Metanephros (tissue), 2 donors: ENCODE results near the gene AHNAK. TPM values are rescaled to one million over a fixed set of nuclear protein-coding genes. Genes with fewer than 3 reads are reported as not detected.

Source experiments
- small RNA-seq: library from RNA; depleted of rRNA; stranded (forward); fragments of <200 nt; gene quantifications from one replicate; pipeline ENCODE3, GENCODE V24; 2014; ENCODE audit warnings: low replicate concordance
- total RNA-seq: library from RNA; depleted of rRNA; stranded (reverse); fragments of >200 nt; gene quantifications from one replicate; pipeline ENCODE4 v1.2.3, GENCODE V29; 2014

AHNAK gene
- 286 TPM for total RNA-seq

GRCh38 chr11:62546244-62546928 is at the start of gene AHNAK:
Gene AHNAK, minus strand, starts transcription at chr11:62546806. Its CDS starts 10,708 bp downstream, at chr11:62536098.

DNA sequence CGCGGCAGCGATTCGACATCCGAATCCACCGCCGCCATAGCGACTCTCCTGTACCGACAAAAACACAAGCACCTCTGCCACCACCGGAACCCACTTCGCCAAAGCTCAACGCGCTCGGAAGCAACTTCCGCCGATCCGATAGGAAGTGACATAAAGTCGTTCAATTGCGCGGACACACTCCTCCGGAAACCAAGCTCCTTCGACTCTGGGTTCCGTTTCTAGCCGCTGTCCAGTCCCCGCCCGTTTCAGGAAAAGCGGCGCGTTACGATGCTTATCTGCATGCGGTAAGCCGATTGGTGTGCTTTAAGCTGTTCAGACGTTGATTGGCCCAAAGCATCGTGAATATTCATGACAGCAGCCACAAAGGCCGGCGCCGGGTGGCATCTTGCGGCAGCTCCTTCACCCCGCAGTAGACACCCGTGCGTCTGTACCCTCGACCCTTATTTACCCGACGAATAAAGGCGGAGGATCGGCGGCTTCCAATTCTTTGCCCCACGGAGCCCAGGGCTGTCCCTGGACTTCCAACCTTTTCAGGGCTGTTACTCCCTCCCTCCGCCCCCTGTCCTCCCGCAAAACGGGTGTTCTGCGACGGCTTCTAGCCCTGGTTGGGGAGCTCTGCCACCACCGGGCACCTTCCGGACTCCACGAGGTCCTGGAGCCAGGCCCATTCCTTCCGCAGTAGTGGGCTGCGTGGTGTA is 45.0 kb upstream of the AHNAK start, which contains the start of gene TUT1:
TUT1 (minus strand) TSS at position 76 of the 698 bp plus-strand sequence; CDS start at position 38, 38 bp downstream.

DNA sequence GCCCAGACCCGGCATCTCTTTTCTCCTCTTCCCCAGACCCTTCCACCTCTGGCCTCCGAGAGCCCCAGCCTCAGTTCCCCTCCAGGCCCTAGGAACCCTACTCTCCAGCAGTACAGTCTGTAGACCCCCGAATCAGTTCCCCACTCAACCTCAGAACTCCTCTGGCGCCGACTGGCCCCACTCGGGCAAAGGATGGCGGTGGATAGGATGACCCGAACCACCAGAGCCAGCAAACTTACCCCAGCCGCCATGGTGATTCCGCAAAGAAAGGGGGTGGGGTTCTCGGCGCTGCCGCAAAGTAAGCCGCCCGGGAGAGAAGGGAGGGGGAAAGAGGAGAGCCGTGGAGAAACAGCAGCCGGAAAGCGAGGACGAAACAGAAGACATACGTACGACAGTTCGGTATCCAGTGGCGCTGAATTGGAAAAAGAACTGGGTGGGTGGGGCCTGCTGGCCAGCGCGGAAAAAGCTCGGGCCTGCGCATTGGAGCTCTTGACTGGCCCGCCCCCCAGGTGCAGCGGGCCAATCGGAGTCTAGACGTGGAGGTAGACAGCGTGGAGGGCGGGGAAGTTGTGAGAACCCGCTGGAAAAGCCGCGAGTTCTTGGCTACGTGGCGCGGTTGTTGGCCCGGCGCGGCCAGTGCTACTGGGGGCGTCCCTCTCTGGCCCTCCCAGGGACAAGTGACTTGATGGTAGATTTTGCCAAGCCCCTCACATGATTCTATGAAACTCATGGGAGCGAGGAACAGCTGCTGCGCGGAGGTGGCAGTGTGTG is 27.2 kb upstream of the AHNAK start, which contains the start of gene EEF1G:
EEF1G (minus strand) TSS at position 300 of the 771 bp plus-strand sequence; CDS start at position 251, 49 bp downstream.

GRCh38 chr11:62418733-62419132 is 127.9 kb downstream of the AHNAK start, which contains the start of gene SCGB1A1:
Gene SCGB1A1, plus strand, starts transcription at chr11:62419033. Its CDS starts 63 bp downstream, at chr11:62419096.

Small RNAs within 50 kb of the gene (small RNA-seq; reads per million reads assigned to genes)
- gene EEF1G (not detected), gene MIR6747 (0.09 reads per million)

Other genes starting within 250 kb of the AHNAK start
- gene SCGB1D4, start 247.7 kb downstream of the AHNAK start, total RNA-seq = not detected
- gene ASRGL1, start 209.4 kb downstream of the AHNAK start, total RNA-seq = 37.1 TPM
- not detected for gene SCGB1A1, start 127.8 kb downstream of the AHNAK start, total RNA-seq
- 1,423 TPM for gene EEF1G, start 27.1 kb upstream of the AHNAK start, total RNA-seq
- 12.9 TPM for gene TUT1, start 44.7 kb upstream of the AHNAK start, total RNA-seq
- gene MTA2, start 55.1 kb upstream of the AHNAK start, total RNA-seq = 79.0 TPM
- 26.9 TPM for gene EML3, start 66.0 kb upstream of the AHNAK start, total RNA-seq
- gene ROM1, start 66.5 kb upstream of the AHNAK start, total RNA-seq = 1.6 TPM
- gene B3GAT3, start 75.2 kb upstream of the AHNAK start, total RNA-seq = 28.3 TPM
- 253 TPM for gene GANAB, start 99.8 kb upstream of the AHNAK start, total RNA-seq
- gene INTS5, start 106.5 kb upstream of the AHNAK start, total RNA-seq = 23.0 TPM
- gene C11orf98, start 118.4 kb upstream of the AHNAK start, total RNA-seq = 20.1 TPM
- 8.9 TPM for gene CSKMT, start 118.5 kb upstream of the AHNAK start, total RNA-seq
- gene UQCC3, start 124.9 kb upstream of the AHNAK start, total RNA-seq = 10.2 TPM
- gene LBHD1, start 125.5 kb upstream of the AHNAK start, total RNA-seq = 4.0 TPM
- 89.0 TPM for gene UBXN1, start 132.3 kb upstream of the AHNAK start, total RNA-seq
- 5.4 TPM for gene LRRN4CL, start 142.7 kb upstream of the AHNAK start, total RNA-seq
- gene BSCL2, start 160.6 kb upstream of the AHNAK start, total RNA-seq = 79.3 TPM
- not detected for gene GNG3, start 160.9 kb upstream of the AHNAK start, total RNA-seq
- 39.5 TPM for gene HNRNPUL2, start 180.7 kb upstream of the AHNAK start, total RNA-seq
- 34.4 TPM for gene TTC9C, start 181.7 kb upstream of the AHNAK start, total RNA-seq
- gene ZBTB3, start 207.4 kb upstream of the AHNAK start, total RNA-seq = 14.8 TPM
- 87.4 TPM for gene POLR2G, start 214.8 kb upstream of the AHNAK start, total RNA-seq
- gene TAF6L, start 224.6 kb upstream of the AHNAK start, total RNA-seq = 36.1 TPM
- gene TMEM179B, start 240.6 kb upstream of the AHNAK start, total RNA-seq = 43.4 TPM
- gene TMEM223, start 245.2 kb upstream of the AHNAK start, total RNA-seq = 20.4 TPM